A673 (cell line): ENCODE data around the gene TSPAN12. TPM values are rescaled to one million over a fixed set of nuclear protein-coding genes. Genes with fewer than 3 reads are reported as not detected.

Experiments
- BruUV-seq: library from RNA; stranded (reverse); fragments of 400-500 nt; replicated peaks from 2 replicates; lab custom pipeline; 2021; lab: Mats Ljungman, UMichigan
- CTCF ChIA-PET: fragments of 300-600 bp; sonication (Branson Sonifier 250); formaldehyde crosslinking; loops from one replicate; lab custom pipeline; 2022; ENCODE audit warnings: antibody characterized with exemption; lab: Charles Lee
- POLR2A ChIA-PET: fragments of 300-600 bp; sonication (Branson Sonifier 250); formaldehyde crosslinking; loops from one replicate; lab custom pipeline; 2022; ENCODE audit warnings: antibody characterized with exemption; ENCODE audit not compliant: low non-redundant PET; lab: Charles Lee
- DNase-seq: peaks from one replicate; pipeline ENCODE4 v3.0.0-alpha.2; 2015; ENCODE audit warnings: low spot score
- H3K27ac ChIP-seq: fragments of 200-600 bp; sonication (generic); 2 replicates; pipeline ENCODE4 v1.5.1; 2016; ENCODE audit warnings: mixed run types, low read depth, mild to moderate bottlenecking, mixed read lengths, antibody characterized with exemption, low read length; ENCODE audit not compliant: poor library complexity, severe bottlenecking
- H3K27me3 ChIP-seq: fragments of 200-600 bp; sonication (generic); replicated peaks from 2 replicates; pipeline ENCODE4 v1.6.1; 2017; ENCODE audit warnings: mixed run types, low read depth, mild to moderate bottlenecking, mixed read lengths, antibody characterized with exemption, low read length; ENCODE audit not compliant: insufficient read depth, poor library complexity
- H3K36me3 ChIP-seq: fragments of 200-600 bp; sonication (generic); 2 replicates; pipeline ENCODE4 v1.6.1; 2016; ENCODE audit warnings: mixed run types, mild to moderate bottlenecking, mixed read lengths, antibody characterized with exemption, low read length; ENCODE audit not compliant: insufficient read depth, poor library complexity, severe bottlenecking
- H3K4me1 ChIP-seq: fragments of 200-600 bp; sonication (generic); 2 replicates; pipeline ENCODE4 v1.6.1; 2017; ENCODE audit warnings: mixed run types, mild to moderate bottlenecking, mixed read lengths, antibody characterized with exemption, low read length; ENCODE audit not compliant: insufficient read depth, poor library complexity, severe bottlenecking
- H3K4me3 ChIP-seq: fragments of 200-600 bp; sonication (generic); 2 replicates; pipeline ENCODE4 v1.5.1; 2016; ENCODE audit warnings: low read depth, mixed run types, mild to moderate bottlenecking, mixed read lengths, low read length; ENCODE audit not compliant: poor library complexity, severe bottlenecking
- H3K9me3 ChIP-seq: fragments of 200-600 bp; sonication (generic); 2 replicates; pipeline ENCODE4 v1.6.1; 2016; ENCODE audit warnings: mixed run types, low read depth, mild to moderate bottlenecking, mixed read lengths, antibody characterized with exemption, low read length; ENCODE audit not compliant: poor library complexity, severe bottlenecking
- CTCF ChIP-seq: fragments of 300-800, 200-600 bp; sonication (generic); conservative IDR thresholded peaks from 2 replicates; pipeline ENCODE4 v1.5.1; 2017; ENCODE audit warnings: low read depth, mild to moderate bottlenecking, antibody characterized with exemption, low read length, moderate library complexity, mixed read lengths
- EZH2 ChIP-seq: fragments of 200-600 bp; sonication (generic); IDR thresholded peaks from 2 replicates; pipeline ENCODE4 v1.6.1; 2017; ENCODE audit warnings: borderline replicate concordance, low read depth, mild to moderate bottlenecking, mixed read lengths, antibody characterized with exemption, low read length; ENCODE audit not compliant: poor library complexity, severe bottlenecking
- intact Hi-C: fragments of 100-400 bp; cut with micrococcal nuclease; formaldehyde crosslinking; loops from one replicate; pipeline ENCODE4 v1.10.0; 2022; ENCODE audit not compliant: unreplicated experiment
- total RNA-seq: library from RNA; stranded (reverse); gene quantifications from 2 replicates; pipeline ENCODE4 v1.2.3, GENCODE V29; 2021

Gene TSPAN12
- total RNA-seq, 1 experiment from 2014 or later: 1.5 TPM

DNA sequence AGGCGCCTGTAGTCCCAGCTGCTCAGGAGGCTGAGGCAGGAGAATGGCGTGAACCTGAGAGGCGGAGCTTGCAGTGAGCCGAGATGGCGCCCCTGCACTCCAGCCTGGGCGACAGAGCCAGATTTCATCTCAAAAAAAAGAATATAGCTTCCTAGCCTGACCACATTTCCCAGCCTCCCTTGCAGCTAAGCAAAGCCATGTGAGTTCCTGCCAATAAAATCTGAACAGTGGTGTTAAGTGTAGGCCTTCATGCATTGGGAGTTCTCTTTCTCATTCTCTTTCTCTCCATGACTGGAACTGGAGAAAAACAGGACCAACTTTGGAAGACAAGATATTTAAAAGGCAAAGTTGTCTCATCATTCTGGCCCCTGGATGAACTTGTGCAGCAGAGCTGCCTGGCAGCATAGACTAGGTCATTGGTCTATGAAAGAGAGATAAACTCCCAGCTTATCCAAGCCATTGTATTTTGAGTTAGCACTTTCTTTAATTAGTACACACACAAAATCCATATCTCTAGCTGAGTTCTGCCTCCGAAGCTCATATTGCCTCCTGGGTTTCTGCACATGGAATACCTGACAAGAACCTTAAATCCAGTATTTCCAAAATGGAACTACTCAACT is 60.8 kb downstream of the TSPAN12 start:
- H3K9me3 ChIP-seq: no peaks in the 10 kb centered on the region
- no peak for TF ChIP-seq EZH2
- no peak for TF ChIP-seq CTCF
- no peak for DNase-seq
- no peaks in the 10 kb centered on the region for H3K4me1 ChIP-seq
- intact Hi-C loops: loop anchor here (10.0 kb wide), 1 partner anchor 538 kb away; no protein-coding TSS in a partner anchor
- no peak overlapping the region for H3K27ac ChIP-seq
- no peak overlapping the region for H3K4me3 ChIP-seq
- no peaks in the 10 kb centered on the region for H3K36me3 ChIP-seq
- no TSS peak for BruUV-seq
- ChIA-PET POLR2A (no interaction called here), CTCF (no interaction called here)
- H3K27me3 ChIP-seq: no peaks in the 10 kb centered on the region

DNA sequence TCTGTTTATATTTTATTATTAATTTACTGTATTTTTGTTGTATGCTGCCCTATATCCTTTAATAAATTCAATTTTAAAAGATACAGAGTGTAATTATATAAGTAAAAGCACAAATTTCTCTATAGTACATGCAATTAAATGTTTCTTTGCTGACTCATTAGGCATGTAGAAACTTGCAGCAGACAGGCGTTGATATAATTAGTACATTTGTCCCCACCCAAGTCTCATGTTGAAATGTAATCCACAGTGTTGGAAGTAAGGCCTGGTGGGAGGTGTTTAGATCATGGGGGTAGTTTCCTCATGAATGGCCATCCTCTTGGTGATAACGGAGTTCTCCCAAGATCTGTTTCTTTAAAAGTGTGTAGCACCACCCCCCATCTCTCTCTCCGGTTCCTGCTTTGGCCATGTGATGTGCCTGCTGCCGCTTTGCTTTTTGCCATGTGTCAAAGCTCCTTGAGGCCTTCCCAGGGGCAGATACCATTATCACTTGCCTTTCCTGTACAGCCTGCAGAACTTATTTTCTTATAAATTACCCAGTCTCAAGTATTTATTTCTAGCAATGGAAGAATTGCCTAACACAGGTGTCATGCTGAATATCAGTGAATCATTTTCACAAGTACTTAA is 63.7 kb downstream of the TSPAN12 start:
- Histone ChIP-seq H3K27me3 (no peaks in the 10 kb centered on the region), H3K4me1 (no peaks in the 10 kb centered on the region), H3K9me3 (no peaks in the 10 kb centered on the region), H3K27ac (no peak overlapping the region), H3K36me3 (no peaks in the 10 kb centered on the region), H3K4me3 (no peak overlapping the region)
- CTCF ChIA-PET: no interaction called here
- POLR2A ChIA-PET: no interaction called here
- TF ChIP-seq EZH2 (no peak), CTCF (no peak)
- no TSS peak for BruUV-seq
- no peak for DNase-seq
- intact Hi-C loops: loop anchor here (5.0 to 10.0 kb wide), 4 partner anchors 148 to 541 kb away; no protein-coding TSS in a partner anchor

DNA sequence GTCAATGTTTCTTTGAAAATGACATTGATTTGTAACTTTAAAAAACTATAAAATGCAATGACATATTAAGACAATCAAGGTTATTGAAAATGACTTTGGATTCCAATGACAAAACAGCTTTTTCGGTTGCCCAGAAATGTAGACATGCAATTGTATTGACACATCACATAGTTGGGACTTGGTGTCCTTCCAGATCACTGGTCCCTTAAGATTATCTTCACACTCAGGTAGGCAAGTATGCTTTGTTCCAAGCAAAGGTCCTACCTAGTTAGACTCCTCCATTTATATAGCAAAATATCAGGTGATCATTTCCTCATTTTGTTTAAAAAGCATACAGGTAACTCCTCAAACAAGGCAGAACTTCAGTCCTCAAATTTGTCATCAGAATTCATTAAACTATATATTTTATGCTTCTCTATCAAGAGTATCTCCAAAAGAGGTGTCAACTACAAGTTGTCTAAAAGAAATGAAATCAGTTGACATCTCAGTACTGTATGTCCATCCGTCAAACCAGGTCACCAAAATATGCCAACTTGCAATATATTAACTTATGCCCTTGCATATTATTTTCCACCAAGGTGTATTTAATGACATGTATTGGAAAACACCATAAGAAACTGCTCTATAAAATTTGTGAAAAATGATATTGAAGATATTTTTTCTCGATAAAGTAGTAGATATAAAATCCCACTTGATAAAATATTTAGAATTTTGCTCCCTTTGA is 64.6 kb downstream of the TSPAN12 start:
- no peak for TF ChIP-seq CTCF
- no peak for TF ChIP-seq EZH2
- H3K27me3 ChIP-seq: no peaks in the 10 kb centered on the region
- no TSS peak for BruUV-seq
- H3K4me1 ChIP-seq: no peaks in the 10 kb centered on the region
- intact Hi-C loops: loop anchor here (5.0 to 10.0 kb wide), 4 partner anchors 149 to 541 kb away; no protein-coding TSS in a partner anchor
- H3K27ac ChIP-seq: no peak overlapping the region
- no peaks in the 10 kb centered on the region for H3K9me3 ChIP-seq
- no peak for DNase-seq
- ChIA-PET POLR2A (no interaction called here), CTCF (interaction anchor here (1.0 kb wide), 1 partner anchor 148 kb away, joined by 3 read pairs; no protein-coding TSS in a partner anchor)
- H3K4me3 ChIP-seq: no peak overlapping the region
- H3K36me3 ChIP-seq: no peaks in the 10 kb centered on the region
